Spleen (tissue), 11 donors: Measurements from ENCODE around the gene POLN. TPM values are rescaled to one million over a fixed set of nuclear protein-coding genes. Genes with fewer than 3 reads are reported as not detected.

Source experiments
- DNase-seq: peaks from one replicate; pipeline ENCODE4 v3.0.0-alpha.2; 2020
- H3K27ac ChIP-seq, 8 donors: fragments of 200-600 bp; sonication (generic) in 7 of 8; 1 replicate in 4 of 8; 2 replicates in 4 of 8; pipeline versions ENCODE4 v1.5.0 to v1.8.0; 2016 to 2021; ENCODE audit warnings: inconsistent platforms in 4 of 8, mild to moderate bottlenecking in 4 of 8, moderate library complexity in 1 of 8
- H3K27me3 ChIP-seq, 7 donors: fragments of 200-600 bp; sonication (generic) in 6 of 7; replicated peaks in 1 of 7; 1 replicate in 4 of 7; 2 replicates in 3 of 7; pipeline versions ENCODE4 v1.5.0 to v1.8.0; 2016 to 2021; ENCODE audit warnings: inconsistent platforms in 3 of 7, mild to moderate bottlenecking in 1 of 7
- H3K36me3 ChIP-seq, 6 donors: fragments of 200-600 bp; sonication (generic) in 5 of 6; 1 replicate in 4 of 6; 2 replicates in 2 of 6; pipeline versions ENCODE4 v1.5.0 to v1.8.0; 2016 to 2021; ENCODE audit warnings: inconsistent platforms in 2 of 6
- H3K4me1 ChIP-seq, 6 donors: fragments of 200-600 bp; sonication (generic) in 5 of 6; 1 replicate in 3 of 6; 2 replicates in 3 of 6; pipeline versions ENCODE4 v1.5.0 to v1.8.0; 2016 to 2021; ENCODE audit warnings: inconsistent platforms in 3 of 6
- H3K4me3 ChIP-seq, 8 donors: fragments of 200-600 bp; sonication (generic) in 7 of 8; 1 replicate in 4 of 8; 2 replicates in 4 of 8; pipeline versions ENCODE4 v1.5.0 to v1.8.0; 2016 to 2021; ENCODE audit warnings: inconsistent platforms in 4 of 8, mild to moderate bottlenecking in 4 of 8, moderate library complexity in 2 of 8
- H3K9me3 ChIP-seq, 8 donors: fragments of 200-600 bp; sonication (generic) in 7 of 8; 1 replicate in 4 of 8; 2 replicates in 4 of 8; pipeline versions ENCODE4 v1.5.0 to v1.8.0; 2016 to 2021; ENCODE audit warnings: inconsistent platforms in 4 of 8
- CTCF ChIP-seq, 11 experiments: fragments of 200-600 bp in 7 of 11; fragments of 450-650 bp in 4 of 11; sonication (generic) in 4 of 11; IDR thresholded peaks in 8 of 11; conservative IDR thresholded peaks in 3 of 11; 1 replicate in 7 of 11; 2 replicates in 4 of 11; pipeline versions ENCODE4 v1.4.0 to v1.8.0; 2016 to 2021; ENCODE audit warnings: antibody characterized with exemption in 11 of 11, inconsistent platforms in 4 of 11, mild to moderate bottlenecking in 1 of 11
- POLR2A ChIP-seq, 3 donors: fragments of 450-650 bp; IDR thresholded peaks; one replicate each; pipeline ENCODE4 v1.5.1; 2017; ENCODE audit warnings: antibody characterized with exemption in 3 of 3, mild to moderate bottlenecking in 1 of 3
- POLR2AphosphoS5 ChIP-seq, 3 donors: sonication (generic); formaldehyde crosslinking; IDR thresholded peaks; one replicate each; pipeline ENCODE4 v1.5.1; 2017; ENCODE audit warnings: antibody characterized with exemption in 3 of 3
- WGBS, 5 donors: extraction: QIAGEN DNeasy Blood & Tissue Kit in 3 of 5; methylation state at CpG; one replicate each; pipeline versions ENCODE4 v1.1.5 to v1.1.7; 2013 to 2018; 5-methylcytosine and 5-hydroxymethylcytosine counted together
- intact Hi-C: fragments of 100-400 bp; cut with DNase I; formaldehyde crosslinking; loops from one replicate; pipeline ENCODE4 v1.15.0; 2023; ENCODE audit warnings: low total_unique reads
- polyA plus RNA-seq, 3 donors: library from polyadenylated mRNA; stranded (reverse); fragments of 200-250 nt; gene quantifications; one replicate each; pipeline ENCODE4 v1.2.1, GENCODE V29; 2013
- total RNA-seq, 7 donors: library from RNA; depleted of rRNA in 3 of 7; stranded (reverse); fragments of >200 nt in 3 of 7; fragmentation: NEBNext Ultra II Directional in 4 of 7; extraction: Animal tissue kit (Norgen Biotek cat#: 25700) in 4 of 7; gene quantifications; one replicate each; pipeline versions ENCODE4 v1.1.0 to v1.2.1, GENCODE V29; 2016 to 2021
- donor health status: healthy with polysubstance abuse.
- donor health status: DM: no; HTN: no; CAD: no; lungs with moderate emphysema.
- donor health status: DM: no; HTN: no; CAD: no.
- donor health status: Bipolar disorder and iron deficiency.
- donor health status: healthy.
- donor health status: DM: no; HTN: no; CAD: no.
- donor health status: DM: yes; HTN: yes; CAD: no.

The POLN gene
- total and polyA plus RNA-seq, 10 donors: 1.2 to 3.5 (median 2.5) TPM

DNA sequence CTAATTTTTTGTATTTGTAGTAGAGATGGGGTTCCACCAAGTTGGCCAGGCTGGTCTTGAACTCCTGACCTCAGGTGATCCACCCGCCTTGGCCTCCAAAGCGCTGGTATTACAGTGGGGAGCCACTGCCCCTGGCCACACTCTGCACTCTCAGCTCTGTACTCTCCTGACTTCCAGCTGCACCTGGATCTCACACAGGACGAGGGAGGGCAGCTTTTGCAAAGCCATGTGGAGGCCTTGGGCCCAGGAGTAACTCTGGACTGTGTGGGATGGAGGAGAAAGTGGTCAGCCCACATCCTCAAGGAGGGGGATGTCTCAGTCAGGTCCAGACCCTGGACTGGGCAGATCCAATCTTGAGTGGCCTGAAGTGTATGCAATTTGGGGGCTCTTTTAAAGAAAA lies 159.8 kb downstream of the POLN start:
- Histone ChIP-seq H3K4me1 (no peaks in the 10 kb centered on the region), H3K4me3 (no peak overlapping the region), H3K36me3 (no peaks in the 10 kb centered on the region), H3K9me3 (peaks cover 0 to 7% (median 1%) of the 10 kb centered on the region in 8 donors), H3K27ac (no peak overlapping the region), H3K27me3 (no peaks in the 10 kb centered on the region)
- intact Hi-C loops: no loop called here
- whole genome bisulfite sequencing, 5 donors: 84 to 91% (median 86%) methylated on average over 3 of the region's 3 CpGs
- TF ChIP-seq POLR2A (IDR thresholded peaks at IDR 0.05): no peak
- no peak for TF ChIP-seq CTCF (IDR thresholded peaks at IDR 0.05 in 8 of 11, conservative IDR thresholded peaks at IDR 0.05 in 3 of 11)
- DNase-seq: peak; percentile 39

GRCh38 chr4:2081540-2081939 lies 160.4 kb downstream of the POLN start:
- Histone ChIP-seq H3K36me3 (no peaks in the 10 kb centered on the region), H3K27ac (no peak overlapping the region), H3K27me3 (no peaks in the 10 kb centered on the region), H3K9me3 (peaks cover 0 to under 1% (median 0%) of the 10 kb centered on the region in 8 donors), H3K4me3 (no peak overlapping the region), H3K4me1 (no peaks in the 10 kb centered on the region)
- WGBS, 5 donors: 88 to 95% (median 90%) methylated on average over 9 to 10 of the region's 10 CpGs
- intact Hi-C loops: no loop called here
- DNase-seq: peak; percentile 61
- TF ChIP-seq POLR2A (IDR thresholded peaks at IDR 0.05): no peak
- TF ChIP-seq POLR2AphosphoS5 (IDR thresholded peaks at IDR 0.05): no peak
- TF ChIP-seq CTCF (IDR thresholded peaks at IDR 0.05 in 8 of 11, conservative IDR thresholded peaks at IDR 0.05 in 3 of 11): no peak

GRCh38 chr4:2080429-2081300 lies 161.3 kb downstream of the POLN start:
- Histone ChIP-seq H3K4me1 (no peaks in the 10 kb centered on the region), H3K27ac (no peak overlapping the region), H3K27me3 (no peaks in the 10 kb centered on the region), H3K36me3 (no peaks in the 10 kb centered on the region), H3K4me3 (no peak overlapping the region), H3K9me3 (no peaks in the 10 kb centered on the region)
- DNase-seq: peak; percentile 65
- no peak for TF ChIP-seq POLR2A (IDR thresholded peaks at IDR 0.05)
- no peak for TF ChIP-seq POLR2AphosphoS5 (IDR thresholded peaks at IDR 0.05)
- no peak for TF ChIP-seq CTCF (IDR thresholded peaks at IDR 0.05 in 8 of 11, conservative IDR thresholded peaks at IDR 0.05 in 3 of 11)
- intact Hi-C loops: no loop called here
- 86 to 90% (median 90%) methylated on average over 18 to 19 of the region's 19 CpGs for WGBS, 5 donors

DNA sequence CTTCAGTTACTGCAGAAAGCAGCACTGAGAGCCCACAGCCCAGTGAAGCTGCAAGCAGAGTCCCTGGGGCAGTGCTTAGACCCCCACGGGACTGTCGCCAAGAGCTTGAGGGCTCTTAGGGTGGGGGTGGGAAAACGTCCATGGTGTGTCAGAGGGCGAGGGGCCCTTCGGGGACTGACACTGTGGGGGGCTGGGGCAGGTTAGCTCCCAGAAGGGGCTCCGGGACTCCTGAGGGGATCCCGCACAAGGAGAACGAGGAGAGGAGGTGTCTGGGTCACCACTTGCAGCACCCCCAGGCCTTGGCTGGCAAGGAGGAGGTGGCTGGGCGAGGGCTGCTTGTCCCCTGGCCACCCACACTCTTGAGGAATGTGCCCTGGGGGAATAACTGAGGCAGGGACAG lies 162.0 kb downstream of the POLN start:
- no peak overlapping the region for H3K4me3 ChIP-seq
- no peaks in the 10 kb centered on the region for H3K36me3 ChIP-seq
- TF ChIP-seq POLR2AphosphoS5 (IDR thresholded peaks at IDR 0.05) (no peak), POLR2A (IDR thresholded peaks at IDR 0.05) (no peak), CTCF (IDR thresholded peaks at IDR 0.05 in 8 of 11, conservative IDR thresholded peaks at IDR 0.05 in 3 of 11) (no peak)
- no peaks in the 10 kb centered on the region for H3K4me1 ChIP-seq
- H3K27ac ChIP-seq: no peak overlapping the region
- no peaks in the 10 kb centered on the region for H3K9me3 ChIP-seq
- H3K27me3 ChIP-seq: no peaks in the 10 kb centered on the region
- peak; percentile 45 for DNase-seq
- 84 to 87% (median 86%) methylated on average over 9 of the region's 9 CpGs for WGBS, 5 donors
- intact Hi-C loops: no loop called here
